ENCODE results near the gene SNAP47.

SNAP47 gene

GRCh38 chr1:227798078-227798802 is 63.0 kb downstream of the SNAP47 start:
- DNase-seq (ENCODE audit: low spot score) = no peak

GRCh38 chr1:227799756-227800155 is 64.5 kb downstream of the SNAP47 start:
- DNase-seq (ENCODE audit: low spot score) = no peak

GRCh38 chr1:227803933-227804332 is 68.7 kb downstream of the SNAP47 start:
- no peak for DNase-seq (ENCODE audit: low spot score)

GRCh38 chr1:227805606-227806197 is 70.5 kb downstream of the SNAP47 start:
- no peak for DNase-seq (ENCODE audit: low spot score)

- no peak for DNase-seq (ENCODE audit: low spot score)
These were observed 73.3 kb downstream of the SNAP47 start for GRCh38 chr1:227808566-227808965.

GRCh38 chr1:227809026-227809425 is 73.8 kb downstream of the SNAP47 start:
- no peak for DNase-seq (ENCODE audit: low spot score)

- DNase-seq (ENCODE audit: low spot score) = no peak
These were observed 78.7 kb downstream of the SNAP47 start for GRCh38 chr1:227813962-227814361.

GRCh38 chr1:227815468-227816409 is 80.5 kb downstream of the SNAP47 start, which contains the start of gene PRSS38:
Gene PRSS38 (plus strand): TSS chr1:227815675. CDS start chr1:227815717, 42 bp downstream.
- no peak for DNase-seq (ENCODE audit: low spot score)

- DNase-seq (ENCODE audit: low spot score) = no peak
These were observed 81.7 kb downstream of the SNAP47 start for GRCh38 chr1:227816750-227817446.

GRCh38 chr1:227823537-227823936 is 88.3 kb downstream of the SNAP47 start:
- DNase-seq (ENCODE audit: low spot score) = no peak

- no peak for DNase-seq (ENCODE audit: low spot score)
These were observed 89.0 kb downstream of the SNAP47 start for GRCh38 chr1:227824204-227824603.

- DNase-seq (ENCODE audit: low spot score) = no peak
These were observed 93.6 kb downstream of the SNAP47 start for GRCh38 chr1:227828786-227829185.
